ENCODE results near the gene GART. TPM values are rescaled to one million over a fixed set of nuclear protein-coding genes. Genes with fewer than 3 reads are reported as not detected.

The GART gene
- total RNA-seq, 1 experiment from 2014 or later, result 162 TPM

GRCh38 chr21:33554982-33555344, 13.0 kb upstream of the GART start:
- Histone ChIP-seq H3T11ph (ENCODE audit: low read length) (no peak overlapping the region), H3K9me3 (ENCODE audit: control insufficient read depth, low read depth, low read length) (no peaks in the 10 kb centered on the region), H3K79me1 (ENCODE audit: insufficient read depth, low read depth, low read length, poor library complexity, severe bottlenecking) (peaks cover 12% of the 10 kb centered on the region), H4K8ac (replicated peaks; ENCODE audit: insufficient read length, low read depth, low read length) (no peak overlapping the region), H2BK12ac (ENCODE audit: insufficient read length, low read depth, low read length) (no peak overlapping the region), H3K9ac (ENCODE audit: extremely low read depth, insufficient read length, low read length) (no peak overlapping the region), H3K27ac (ENCODE audit: insufficient read length, low read depth, low read length) (no peak overlapping the region), H2BK120ac (ENCODE audit: low read depth, low read length, poor library complexity, severe bottlenecking) (no peak overlapping the region), H2BK5ac (ENCODE audit: insufficient read length, low read length) (no peak overlapping the region), H3K18ac (ENCODE audit: insufficient read length, low read depth, low read length) (no peak overlapping the region), H3K27me3 (ENCODE audit: insufficient read depth, low read length) (no peaks in the 10 kb centered on the region), H4K5ac (ENCODE audit: insufficient read length, low read depth, low read length) (no peak overlapping the region), H3K56ac (ENCODE audit: insufficient read length, low read depth, low read length) (no peak overlapping the region), H3K79me2 (ENCODE audit: insufficient read depth, low read length) (peaks cover 34% of the 10 kb centered on the region; the same call in 1 of the 2 replicates), H3K23me2 (ENCODE audit: insufficient read length, low read depth, low read length, poor library complexity, severe bottlenecking) (no peaks in the 10 kb centered on the region), H3K4me1 (ENCODE audit: insufficient read depth, low read length) (no peaks in the 10 kb centered on the region), H2BK15ac (ENCODE audit: low read depth, low read length) (no peak overlapping the region), H2AK5ac (ENCODE audit: insufficient read length, low read length) (no peak overlapping the region), H2BK20ac (ENCODE audit: low read depth, low read length, poor library complexity, severe bottlenecking) (no peak overlapping the region), H3K4me2 (ENCODE audit: insufficient read depth, insufficient read length, low read length) (no peak overlapping the region), H3K14ac (ENCODE audit: insufficient read depth, low read length) (no peak overlapping the region), H2AFZ (ENCODE audit: low read length) (no peak overlapping the region), H4K20me1 (ENCODE audit: control insufficient read depth, insufficient read depth, insufficient read length) (no peaks in the 10 kb centered on the region), H4K91ac (ENCODE audit: insufficient read length, low read depth, low read length) (no peak overlapping the region), H3K4ac (ENCODE audit: low read depth, low read length) (no peak overlapping the region), H3K23ac (ENCODE audit: insufficient read length, low read depth, low read length) (no peak overlapping the region)
- no peak for DNase-seq
- no peak for TF ChIP-seq CTCF (conservative IDR thresholded peaks at IDR 0.05)
- Mint-ChIP-seq H3K27me3 (ENCODE audit: low read depth) (no peaks in the 10 kb centered on the region), H3K36me3 (ENCODE audit: insufficient read depth in 1 of 3, low read depth in 3 of 3) (peaks cover 80 to 96% (median 93%) of the 10 kb centered on the region in 3 experiments), H3K9me3 (no peaks in the 10 kb centered on the region), H3K27ac (peak overlapping the region in 1 of 3 experiments; percentile 84; a peak in 2 of 7 replicates), H3K4me3 (no peak overlapping the region), H3K4me1 (peaks cover 4 to 5% of the 10 kb centered on the region in 2 experiments; a peak in 2 of 4 replicates)
- no CpG with 5 or more reads among the region's 32 CpGs for WGBS (ENCODE audit: extremely low coverage, insufficient read length, low lambda C conversion rate)
